CD4-positive, alpha-beta T cell treated with Interleukin-6 for 4 hours (primary cell): ENCODE measurements around the gene TMEM164.

ENCODE experiments used
- DNase-seq: peaks from one replicate; pipeline ENCODE4 v3.0.0-alpha.2; 2020; ENCODE audit warnings: mixed read lengths

TMEM164 gene

DNA sequence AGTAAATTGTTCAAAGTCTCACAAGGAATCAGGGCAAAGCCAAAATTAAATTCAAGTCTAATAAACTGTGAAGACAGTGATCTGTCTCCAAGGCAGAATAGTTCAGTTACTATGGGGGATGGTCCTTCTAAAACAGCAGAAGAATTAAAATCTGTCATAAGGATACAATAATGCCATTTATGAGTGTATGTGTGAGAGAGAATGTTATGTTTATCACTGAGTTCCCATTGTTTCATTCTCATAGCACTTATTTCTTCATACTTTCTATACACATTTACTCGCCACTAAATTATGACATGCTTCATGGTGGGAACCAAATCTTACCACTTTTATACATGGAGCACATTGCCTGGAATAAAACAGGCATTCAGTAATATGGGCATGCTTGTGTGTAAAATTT is 212.5 kb downstream of the TMEM164 start:
- no peak for DNase-seq

GRCh38 chrX:110216027-110216426 is 213.1 kb downstream of the TMEM164 start:
- DNase-seq = no peak

DNA sequence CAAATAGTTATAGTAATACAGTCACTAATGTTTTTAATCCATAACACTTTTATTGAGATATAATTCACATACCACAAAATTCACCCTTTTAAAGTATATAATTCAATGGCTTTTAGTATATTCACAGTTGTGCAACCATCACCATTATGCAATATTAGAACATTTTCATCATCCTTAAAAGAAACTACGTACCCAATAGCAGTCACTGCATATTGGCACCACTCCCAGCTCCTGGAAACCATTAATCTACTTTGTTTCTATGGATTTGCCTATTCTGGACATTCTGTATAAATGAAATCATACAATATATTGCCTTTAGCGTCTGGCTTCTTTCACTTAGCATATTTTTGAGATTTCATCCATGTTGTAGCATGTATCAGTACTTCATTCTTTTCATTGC is 215.7 kb downstream of the TMEM164 start:
- no peak for DNase-seq

GRCh38 chrX:110219920-110220319 is 217.0 kb downstream of the TMEM164 start:
- DNase-seq = no peak

DNA sequence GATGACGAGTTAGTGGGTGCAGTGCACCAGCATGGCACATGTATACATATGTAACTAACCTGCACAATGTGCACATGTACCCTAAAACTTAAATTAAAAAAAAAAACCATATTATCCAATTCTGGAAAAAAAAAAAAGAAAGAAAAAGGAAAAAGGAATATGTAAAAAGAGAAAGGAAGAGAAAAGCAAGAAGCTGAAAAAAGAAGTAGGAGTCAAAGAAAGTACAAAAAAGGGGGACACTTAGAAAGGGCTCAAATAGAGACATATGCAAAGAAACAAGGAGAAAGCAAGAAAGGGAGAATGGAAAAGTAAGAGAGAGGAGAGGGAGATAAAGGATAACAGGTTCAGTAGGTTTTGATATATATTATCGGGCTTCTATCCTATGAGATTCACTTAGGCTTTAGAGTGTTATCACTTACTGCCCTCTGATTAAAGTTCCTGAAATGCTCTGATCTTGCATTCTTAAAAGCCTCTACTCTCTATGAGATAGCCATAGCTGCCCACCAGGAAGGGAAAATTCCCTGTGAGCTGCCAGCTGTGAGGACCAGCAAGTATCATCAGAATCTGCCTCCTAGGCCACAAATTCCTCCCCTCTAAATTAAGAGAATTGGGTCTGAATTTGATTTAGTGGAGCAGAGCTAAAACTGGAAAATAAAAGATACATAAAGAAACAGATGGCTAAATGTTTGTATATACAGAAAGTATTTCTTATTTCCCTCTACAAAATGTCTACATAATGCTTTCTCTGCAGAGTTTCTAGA is 219.8 kb downstream of the TMEM164 start:
- DNase-seq = no peak

- no peak for DNase-seq
These were observed 222.2 kb downstream of the TMEM164 start for GRCh38 chrX:110224926-110225617.

DNA sequence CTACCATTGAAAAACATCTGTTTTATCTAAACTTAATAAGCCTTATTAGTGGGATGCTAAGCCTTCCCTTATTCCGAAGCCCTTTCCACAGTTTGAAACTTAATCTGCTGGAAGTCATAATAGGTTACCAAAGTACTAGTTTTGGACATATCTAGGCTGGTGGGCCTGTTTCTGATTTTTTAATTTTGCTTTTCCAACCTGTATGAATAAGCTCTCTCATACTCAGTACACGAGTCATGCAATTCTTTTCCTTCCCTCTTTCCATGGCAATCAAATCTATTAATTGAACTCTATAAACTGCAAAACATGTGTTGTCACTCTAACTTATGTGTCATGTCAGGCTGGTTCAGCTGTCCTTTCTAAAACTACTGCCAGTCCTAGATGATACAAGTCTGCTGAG is 224.0 kb downstream of the TMEM164 start:
- DNase-seq = no peak
